ENCODE measurements around the gene BICD2. TPM values are rescaled to one million over a fixed set of nuclear protein-coding genes. Genes with fewer than 3 reads are reported as not detected.
A peak's percentile ranks its signal among the peaks of the same experiment; 100 is the strongest.

Gene BICD2
- total RNA-seq, 1 experiment from 2014 or later, result 40.6 TPM

- Histone ChIP-seq H3K4me3 (no peak overlapping the region), H3K79me2 (ENCODE audit: low read depth) (no peaks in the 10 kb centered on the region), H4K20me1 (ENCODE audit: insufficient read depth) (no peaks in the 10 kb centered on the region), H2AFZ (no peak overlapping the region; the same call in 1 of the 2 replicates), H3K9me2 (ENCODE audit: insufficient read depth) (no peaks in the 10 kb centered on the region), H3K4me1 (replicated peaks; ENCODE audit: insufficient read depth) (no peaks in the 10 kb centered on the region), H3K27ac (no peak overlapping the region), H3K27me3 (ENCODE audit: insufficient read depth, low read depth) (no peaks in the 10 kb centered on the region), H3K9me3 (ENCODE audit: insufficient read depth, low read depth) (no peaks in the 10 kb centered on the region), H3K4me2 (peak overlapping the region; percentile 68), H3F3A (ENCODE audit: insufficient read depth, low read depth) (no peaks in the 10 kb centered on the region), H3K36me3 (ENCODE audit: low read depth) (no peaks in the 10 kb centered on the region)
- DNase-seq, result peak; percentile 65 to 84
- BruUV-seq (replicated peaks), result no TSS peak
- CTCF ChIA-PET, result interaction anchor here (1.0 to 1.2 kb wide), 3 partner anchors 27 to 223 kb away, joined by 3 to 6 read pairs (median 5); no protein-coding TSS in a partner anchor
- POLR2A ChIA-PET (ENCODE audit: unreplicated experiment), result interaction anchor here (0.6 to 0.7 kb wide), 2 partner anchors 9 to 26 kb away, joined by 3 to 4 read pairs; no protein-coding TSS in a partner anchor
- TF ChIP-seq EZH2 (IDR thresholded peaks at IDR 0.05; ENCODE audit: low read depth) (no peak), CTCF (conservative IDR thresholded peaks at IDR 0.05) (peak; percentile 91)
- intact Hi-C loops (cut with micrococcal nuclease; ENCODE audit: unreplicated experiment), result loop anchor here (1.0 to 2.0 kb wide), 4 partner anchors 26 to 657 kb away; partner anchors contain the start of gene IPPK
Measured at GRCh38 chr9:92790542-92791527, 26.2 kb upstream of the BICD2 start.

DNA sequence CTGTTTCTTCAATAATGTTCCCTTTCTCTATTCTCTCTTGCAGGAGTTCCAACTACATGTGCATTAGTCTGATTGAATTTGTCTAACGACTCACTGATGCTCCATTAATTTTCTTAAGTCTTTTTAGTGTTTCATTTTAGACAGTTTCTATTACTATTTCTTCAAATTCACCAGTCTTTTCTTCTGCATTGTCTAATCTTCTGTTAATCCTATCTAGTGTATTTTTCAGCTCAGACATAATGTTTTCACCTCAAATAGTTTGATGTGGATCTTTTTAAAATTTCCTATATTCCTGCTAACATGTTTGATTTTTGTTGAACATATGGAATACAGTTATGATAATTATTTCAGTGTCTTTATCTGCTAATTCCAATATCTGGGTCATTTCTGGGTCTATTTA is 21.7 kb upstream of the BICD2 start:
- BruUV-seq (replicated peaks), result no TSS peak
- ChIA-PET CTCF (interaction anchor here (0.6 kb wide), 1 partner anchor 171 kb away, joined by 12 read pairs; no protein-coding TSS in a partner anchor), POLR2A (ENCODE audit: unreplicated experiment) (no interaction called here)
- Histone ChIP-seq H3K9me2 (ENCODE audit: insufficient read depth) (no peaks in the 10 kb centered on the region), H3K4me1 (replicated peaks; ENCODE audit: insufficient read depth) (peaks cover 22% of the 10 kb centered on the region), H3K4me3 (no peak overlapping the region), H3K27ac (no peak overlapping the region), H2AFZ (no peak overlapping the region), H3K27me3 (ENCODE audit: insufficient read depth, low read depth) (no peaks in the 10 kb centered on the region), H3K4me2 (no peak overlapping the region), H3K36me3 (ENCODE audit: low read depth) (no peaks in the 10 kb centered on the region), H3K9me3 (ENCODE audit: insufficient read depth, low read depth) (no peaks in the 10 kb centered on the region), H3K79me2 (ENCODE audit: low read depth) (no peaks in the 10 kb centered on the region), H3F3A (ENCODE audit: insufficient read depth, low read depth) (peaks cover 12% of the 10 kb centered on the region), H4K20me1 (ENCODE audit: insufficient read depth) (no peaks in the 10 kb centered on the region)
- DNase-seq, result no peak
- TF ChIP-seq EZH2 (IDR thresholded peaks at IDR 0.05; ENCODE audit: low read depth), result no peak
- TF ChIP-seq CTCF (conservative IDR thresholded peaks at IDR 0.05), result no peak
- intact Hi-C loops (cut with micrococcal nuclease; ENCODE audit: unreplicated experiment), result no loop called here

GRCh38 chr9:92781899-92782298 is 17.3 kb upstream of the BICD2 start:
- TF ChIP-seq EZH2 (IDR thresholded peaks at IDR 0.05; ENCODE audit: low read depth) (no peak), CTCF (conservative IDR thresholded peaks at IDR 0.05) (no peak)
- Histone ChIP-seq H3K36me3 (ENCODE audit: low read depth) (no peaks in the 10 kb centered on the region), H3K9me2 (ENCODE audit: insufficient read depth) (no peaks in the 10 kb centered on the region), H3K9me3 (ENCODE audit: insufficient read depth, low read depth) (no peaks in the 10 kb centered on the region), H3K4me2 (peak overlapping the region; percentile 52), H2AFZ (peak overlapping the region; percentile 20; the same call in 1 of the 2 replicates), H3K4me3 (no peak overlapping the region), H4K20me1 (ENCODE audit: insufficient read depth) (no peaks in the 10 kb centered on the region), H3K27ac (peak overlapping the region; percentile 66), H3K79me2 (ENCODE audit: low read depth) (no peaks in the 10 kb centered on the region), H3F3A (ENCODE audit: insufficient read depth, low read depth) (peaks cover 20% of the 10 kb centered on the region), H3K4me1 (replicated peaks; ENCODE audit: insufficient read depth) (peaks cover 31% of the 10 kb centered on the region), H3K27me3 (ENCODE audit: insufficient read depth, low read depth) (no peaks in the 10 kb centered on the region)
- no TSS peak for BruUV-seq (replicated peaks)
- ChIA-PET CTCF (no interaction called here), POLR2A (ENCODE audit: unreplicated experiment) (interaction anchor here (0.5 kb wide), 1 partner anchor 9 kb away, joined by 3 read pairs; no protein-coding TSS in a partner anchor)
- intact Hi-C loops (cut with micrococcal nuclease; ENCODE audit: unreplicated experiment), result loop anchor here (2.0 kb wide), 1 partner anchor 17 kb away; the partner anchor contains the start of gene BICD2
- peak; percentile 76 to 97 for DNase-seq

Data from PC-9 (cell line).